22Rv1 (cell line): ENCODE data around the gene IRF7.

Source experiments
- ZFX ChIP-seq: fragments of 450-650 bp; IDR thresholded peaks from 2 replicates; pipeline ENCODE4 v1.6.1; 2017; ENCODE audit warnings: antibody characterized with exemption, borderline replicate concordance
- TF ChIP-seq, protein P1 (sequence below): fragments of 450-650 bp; IDR thresholded peaks from 2 replicates; pipeline ENCODE4 v1.5.1; 2017; ENCODE audit warnings: mild to moderate bottlenecking

DNA sequence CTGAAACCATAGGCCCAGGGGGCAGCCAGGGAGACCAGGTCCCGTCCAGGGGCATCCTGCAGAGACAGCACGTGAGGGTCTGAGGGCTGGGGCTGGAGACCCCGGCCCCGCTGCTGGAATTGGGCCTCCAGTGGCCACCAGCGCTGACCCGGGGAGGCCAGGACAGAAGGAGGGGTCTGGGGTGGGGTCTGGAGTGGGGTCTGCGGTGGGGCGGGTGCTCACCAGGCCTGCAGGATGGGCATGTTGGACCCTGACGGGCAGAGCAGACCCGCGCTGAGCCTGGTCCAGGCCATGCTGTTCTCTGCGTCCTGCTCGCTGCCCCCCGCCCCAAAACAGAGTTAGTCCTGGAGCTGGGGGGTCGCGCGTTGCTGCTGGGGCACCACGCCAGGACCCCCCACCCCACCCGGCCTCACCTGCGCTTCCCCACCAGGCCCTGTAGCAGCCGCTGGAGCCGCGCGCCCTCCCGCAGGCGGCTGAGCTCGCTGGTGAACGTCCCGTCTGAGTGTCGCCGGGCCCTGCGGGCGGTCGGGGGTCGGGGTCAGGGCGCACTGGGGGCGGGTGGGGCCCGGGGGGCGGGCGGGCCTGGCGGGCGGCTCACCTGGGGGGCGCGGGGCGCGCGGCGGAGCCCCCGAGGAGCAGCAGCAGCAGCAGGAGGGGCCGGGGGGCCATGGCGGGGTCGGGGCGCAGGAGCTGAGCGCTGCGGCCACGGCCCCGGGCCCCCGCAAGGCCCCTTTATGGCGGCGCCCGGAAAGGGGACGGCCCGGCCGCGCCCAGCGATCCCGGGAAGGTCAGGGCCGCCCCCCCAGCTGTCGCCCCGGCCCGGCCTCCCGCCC is 10.9 kb upstream of the IRF7 start, which contains the start of gene SCT:
- TF ChIP-seq, protein P1, sequence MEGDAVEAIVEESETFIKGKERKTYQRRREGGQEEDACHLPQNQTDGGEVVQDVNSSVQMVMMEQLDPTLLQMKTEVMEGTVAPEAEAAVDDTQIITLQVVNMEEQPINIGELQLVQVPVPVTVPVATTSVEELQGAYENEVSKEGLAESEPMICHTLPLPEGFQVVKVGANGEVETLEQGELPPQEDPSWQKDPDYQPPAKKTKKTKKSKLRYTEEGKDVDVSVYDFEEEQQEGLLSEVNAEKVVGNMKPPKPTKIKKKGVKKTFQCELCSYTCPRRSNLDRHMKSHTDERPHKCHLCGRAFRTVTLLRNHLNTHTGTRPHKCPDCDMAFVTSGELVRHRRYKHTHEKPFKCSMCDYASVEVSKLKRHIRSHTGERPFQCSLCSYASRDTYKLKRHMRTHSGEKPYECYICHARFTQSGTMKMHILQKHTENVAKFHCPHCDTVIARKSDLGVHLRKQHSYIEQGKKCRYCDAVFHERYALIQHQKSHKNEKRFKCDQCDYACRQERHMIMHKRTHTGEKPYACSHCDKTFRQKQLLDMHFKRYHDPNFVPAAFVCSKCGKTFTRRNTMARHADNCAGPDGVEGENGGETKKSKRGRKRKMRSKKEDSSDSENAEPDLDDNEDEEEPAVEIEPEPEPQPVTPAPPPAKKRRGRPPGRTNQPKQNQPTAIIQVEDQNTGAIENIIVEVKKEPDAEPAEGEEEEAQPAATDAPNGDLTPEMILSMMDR = no peak
- no peak for TF ChIP-seq ZFX
